ENCODE data around the gene PER1. TPM values are rescaled to one million over a fixed set of nuclear protein-coding genes. Genes with fewer than 3 reads are reported as not detected.
A peak's percentile ranks its signal among the peaks of the same experiment; 100 is the strongest.

Gene PER1
- total and polyA plus RNA-seq, 2 of the 13 experiments (the other 11 are each of a cell fraction or from before 2014, with no cell fraction given), result 2.6 to 3.6 TPM

DNA sequence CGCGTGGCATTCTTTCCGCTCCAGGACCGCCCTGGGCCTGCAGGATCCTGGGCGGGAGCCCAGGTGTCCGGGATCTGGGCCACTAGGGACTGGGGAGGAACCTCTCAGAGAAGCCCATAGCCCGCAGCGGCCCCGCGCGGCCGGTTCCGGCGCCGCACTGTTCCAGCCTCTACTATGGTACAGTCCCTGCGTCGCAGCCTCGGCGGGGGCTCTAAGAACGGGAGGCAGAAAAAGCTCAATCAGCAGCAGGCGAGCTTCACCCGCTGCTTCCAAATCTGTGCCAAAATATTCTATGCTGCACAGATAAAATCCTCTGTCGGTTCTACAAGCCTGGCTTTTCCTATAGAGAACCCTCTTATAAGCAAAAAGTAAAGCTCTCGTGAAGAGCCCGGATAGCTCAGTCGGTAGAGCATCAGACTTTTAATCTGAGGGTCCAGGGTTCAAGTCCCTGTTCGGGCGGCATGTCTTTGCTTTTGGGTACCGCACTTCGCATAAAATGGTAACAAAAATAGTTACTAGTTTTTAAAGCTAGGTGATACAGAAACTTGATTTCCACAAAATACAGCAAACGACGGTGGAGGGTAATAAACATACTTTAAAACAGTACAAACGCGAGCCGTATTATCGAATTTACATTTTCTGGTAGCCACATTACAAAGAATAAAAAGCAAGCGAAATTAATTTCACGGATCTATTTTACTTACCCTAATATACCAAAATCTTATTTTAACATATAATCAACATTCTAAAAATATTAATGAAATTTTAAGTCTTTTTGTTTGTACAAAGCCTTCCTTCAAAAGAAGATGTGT lies 33.2 kb downstream of the PER1 start (continued):
- TF ChIP-seq, protein P1, sequence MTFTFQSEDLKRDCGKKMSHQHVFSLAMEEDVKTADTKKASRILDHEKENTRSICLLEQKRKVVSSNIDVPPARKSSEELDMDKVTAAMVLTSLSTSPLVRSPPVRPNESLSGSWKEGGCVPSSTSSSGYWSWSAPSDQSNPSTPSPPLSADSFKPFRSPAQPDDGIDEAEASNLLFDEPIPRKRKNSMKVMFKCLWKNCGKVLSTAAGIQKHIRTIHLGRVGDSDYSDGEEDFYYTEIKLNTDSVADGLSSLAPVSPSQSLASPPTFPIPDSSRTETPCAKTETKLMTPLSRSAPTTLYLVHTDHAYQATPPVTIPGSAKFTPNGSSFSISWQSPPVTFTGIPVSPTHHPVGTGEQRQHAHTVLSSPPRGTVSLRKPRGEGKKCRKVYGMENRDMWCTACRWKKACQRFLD (CRISPR knock-in tag; IDR thresholded peaks at IDR 0.05; ENCODE audit: borderline replicate concordance), result 0 out of 2 replicates have a peak, but pooled peaks have one; percentile 51
- TF ChIP-seq SOX5 (CRISPR knock-in tag; IDR thresholded peaks at IDR 0.05; ENCODE audit: borderline replicate concordance) (no peak), ATM (IDR thresholded peaks at IDR 0.05; ENCODE audit: borderline replicate concordance) (no peak), ZNF546 (CRISPR knock-in tag; conservative IDR thresholded peaks at IDR 0.05) (no peak), HOXA3 (CRISPR knock-in tag; IDR thresholded peaks at IDR 0.05) (no peak; the same call in 1 of the 2 replicates), NFIB (CRISPR knock-in tag; IDR thresholded peaks at IDR 0.05; ENCODE audit: borderline replicate concordance) (no peak), ZNF441 (CRISPR knock-in tag; IDR thresholded peaks at IDR 0.05; ENCODE audit: borderline replicate concordance) (no peak), ISX (CRISPR knock-in tag; conservative IDR thresholded peaks at IDR 0.05) (no peak)
- TF ChIP-seq, protein P2, sequence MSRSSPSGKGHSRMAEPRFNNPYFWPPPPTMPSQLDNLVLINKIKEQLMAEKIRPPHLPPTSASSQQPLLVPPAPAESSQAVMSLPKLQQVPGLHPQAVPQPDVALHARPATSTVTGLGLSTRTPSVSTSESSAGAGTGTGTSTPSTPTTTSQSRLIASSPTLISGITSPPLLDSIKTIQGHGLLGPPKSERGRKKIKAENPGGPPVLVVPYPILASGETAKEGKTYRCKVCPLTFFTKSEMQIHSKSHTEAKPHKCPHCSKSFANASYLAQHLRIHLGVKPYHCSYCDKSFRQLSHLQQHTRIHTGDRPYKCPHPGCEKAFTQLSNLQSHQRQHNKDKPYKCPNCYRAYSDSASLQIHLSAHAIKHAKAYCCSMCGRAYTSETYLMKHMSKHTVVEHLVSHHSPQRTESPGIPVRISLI (CRISPR knock-in tag; IDR thresholded peaks at IDR 0.05; ENCODE audit: borderline replicate concordance), result no peak
- TF ChIP-seq, protein P3, sequence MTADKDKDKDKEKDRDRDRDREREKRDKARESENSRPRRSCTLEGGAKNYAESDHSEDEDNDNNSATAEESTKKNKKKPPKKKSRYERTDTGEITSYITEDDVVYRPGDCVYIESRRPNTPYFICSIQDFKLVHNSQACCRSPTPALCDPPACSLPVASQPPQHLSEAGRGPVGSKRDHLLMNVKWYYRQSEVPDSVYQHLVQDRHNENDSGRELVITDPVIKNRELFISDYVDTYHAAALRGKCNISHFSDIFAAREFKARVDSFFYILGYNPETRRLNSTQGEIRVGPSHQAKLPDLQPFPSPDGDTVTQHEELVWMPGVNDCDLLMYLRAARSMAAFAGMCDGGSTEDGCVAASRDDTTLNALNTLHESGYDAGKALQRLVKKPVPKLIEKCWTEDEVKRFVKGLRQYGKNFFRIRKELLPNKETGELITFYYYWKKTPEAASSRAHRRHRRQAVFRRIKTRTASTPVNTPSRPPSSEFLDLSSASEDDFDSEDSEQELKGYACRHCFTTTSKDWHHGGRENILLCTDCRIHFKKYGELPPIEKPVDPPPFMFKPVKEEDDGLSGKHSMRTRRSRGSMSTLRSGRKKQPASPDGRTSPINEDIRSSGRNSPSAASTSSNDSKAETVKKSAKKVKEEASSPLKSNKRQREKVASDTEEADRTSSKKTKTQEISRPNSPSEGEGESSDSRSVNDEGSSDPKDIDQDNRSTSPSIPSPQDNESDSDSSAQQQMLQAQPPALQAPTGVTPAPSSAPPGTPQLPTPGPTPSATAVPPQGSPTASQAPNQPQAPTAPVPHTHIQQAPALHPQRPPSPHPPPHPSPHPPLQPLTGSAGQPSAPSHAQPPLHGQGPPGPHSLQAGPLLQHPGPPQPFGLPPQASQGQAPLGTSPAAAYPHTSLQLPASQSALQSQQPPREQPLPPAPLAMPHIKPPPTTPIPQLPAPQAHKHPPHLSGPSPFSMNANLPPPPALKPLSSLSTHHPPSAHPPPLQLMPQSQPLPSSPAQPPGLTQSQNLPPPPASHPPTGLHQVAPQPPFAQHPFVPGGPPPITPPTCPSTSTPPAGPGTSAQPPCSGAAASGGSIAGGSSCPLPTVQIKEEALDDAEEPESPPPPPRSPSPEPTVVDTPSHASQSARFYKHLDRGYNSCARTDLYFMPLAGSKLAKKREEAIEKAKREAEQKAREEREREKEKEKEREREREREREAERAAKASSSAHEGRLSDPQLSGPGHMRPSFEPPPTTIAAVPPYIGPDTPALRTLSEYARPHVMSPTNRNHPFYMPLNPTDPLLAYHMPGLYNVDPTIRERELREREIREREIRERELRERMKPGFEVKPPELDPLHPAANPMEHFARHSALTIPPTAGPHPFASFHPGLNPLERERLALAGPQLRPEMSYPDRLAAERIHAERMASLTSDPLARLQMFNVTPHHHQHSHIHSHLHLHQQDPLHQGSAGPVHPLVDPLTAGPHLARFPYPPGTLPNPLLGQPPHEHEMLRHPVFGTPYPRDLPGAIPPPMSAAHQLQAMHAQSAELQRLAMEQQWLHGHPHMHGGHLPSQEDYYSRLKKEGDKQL (CRISPR knock-in tag; IDR thresholded peaks at IDR 0.05; ENCODE audit: low read depth), result no peak
- TF ChIP-seq, protein P4, sequence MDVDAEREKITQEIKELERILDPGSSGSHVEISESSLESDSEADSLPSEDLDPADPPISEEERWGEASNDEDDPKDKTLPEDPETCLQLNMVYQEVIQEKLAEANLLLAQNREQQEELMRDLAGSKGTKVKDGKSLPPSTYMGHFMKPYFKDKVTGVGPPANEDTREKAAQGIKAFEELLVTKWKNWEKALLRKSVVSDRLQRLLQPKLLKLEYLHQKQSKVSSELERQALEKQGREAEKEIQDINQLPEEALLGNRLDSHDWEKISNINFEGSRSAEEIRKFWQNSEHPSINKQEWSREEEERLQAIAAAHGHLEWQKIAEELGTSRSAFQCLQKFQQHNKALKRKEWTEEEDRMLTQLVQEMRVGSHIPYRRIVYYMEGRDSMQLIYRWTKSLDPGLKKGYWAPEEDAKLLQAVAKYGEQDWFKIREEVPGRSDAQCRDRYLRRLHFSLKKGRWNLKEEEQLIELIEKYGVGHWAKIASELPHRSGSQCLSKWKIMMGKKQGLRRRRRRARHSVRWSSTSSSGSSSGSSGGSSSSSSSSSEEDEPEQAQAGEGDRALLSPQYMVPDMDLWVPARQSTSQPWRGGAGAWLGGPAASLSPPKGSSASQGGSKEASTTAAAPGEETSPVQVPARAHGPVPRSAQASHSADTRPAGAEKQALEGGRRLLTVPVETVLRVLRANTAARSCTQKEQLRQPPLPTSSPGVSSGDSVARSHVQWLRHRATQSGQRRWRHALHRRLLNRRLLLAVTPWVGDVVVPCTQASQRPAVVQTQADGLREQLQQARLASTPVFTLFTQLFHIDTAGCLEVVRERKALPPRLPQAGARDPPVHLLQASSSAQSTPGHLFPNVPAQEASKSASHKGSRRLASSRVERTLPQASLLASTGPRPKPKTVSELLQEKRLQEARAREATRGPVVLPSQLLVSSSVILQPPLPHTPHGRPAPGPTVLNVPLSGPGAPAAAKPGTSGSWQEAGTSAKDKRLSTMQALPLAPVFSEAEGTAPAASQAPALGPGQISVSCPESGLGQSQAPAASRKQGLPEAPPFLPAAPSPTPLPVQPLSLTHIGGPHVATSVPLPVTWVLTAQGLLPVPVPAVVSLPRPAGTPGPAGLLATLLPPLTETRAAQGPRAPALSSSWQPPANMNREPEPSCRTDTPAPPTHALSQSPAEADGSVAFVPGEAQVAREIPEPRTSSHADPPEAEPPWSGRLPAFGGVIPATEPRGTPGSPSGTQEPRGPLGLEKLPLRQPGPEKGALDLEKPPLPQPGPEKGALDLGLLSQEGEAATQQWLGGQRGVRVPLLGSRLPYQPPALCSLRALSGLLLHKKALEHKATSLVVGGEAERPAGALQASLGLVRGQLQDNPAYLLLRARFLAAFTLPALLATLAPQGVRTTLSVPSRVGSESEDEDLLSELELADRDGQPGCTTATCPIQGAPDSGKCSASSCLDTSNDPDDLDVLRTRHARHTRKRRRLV (CRISPR knock-in tag; IDR thresholded peaks at IDR 0.05), result no peak
- TF ChIP-seq, protein P5, sequence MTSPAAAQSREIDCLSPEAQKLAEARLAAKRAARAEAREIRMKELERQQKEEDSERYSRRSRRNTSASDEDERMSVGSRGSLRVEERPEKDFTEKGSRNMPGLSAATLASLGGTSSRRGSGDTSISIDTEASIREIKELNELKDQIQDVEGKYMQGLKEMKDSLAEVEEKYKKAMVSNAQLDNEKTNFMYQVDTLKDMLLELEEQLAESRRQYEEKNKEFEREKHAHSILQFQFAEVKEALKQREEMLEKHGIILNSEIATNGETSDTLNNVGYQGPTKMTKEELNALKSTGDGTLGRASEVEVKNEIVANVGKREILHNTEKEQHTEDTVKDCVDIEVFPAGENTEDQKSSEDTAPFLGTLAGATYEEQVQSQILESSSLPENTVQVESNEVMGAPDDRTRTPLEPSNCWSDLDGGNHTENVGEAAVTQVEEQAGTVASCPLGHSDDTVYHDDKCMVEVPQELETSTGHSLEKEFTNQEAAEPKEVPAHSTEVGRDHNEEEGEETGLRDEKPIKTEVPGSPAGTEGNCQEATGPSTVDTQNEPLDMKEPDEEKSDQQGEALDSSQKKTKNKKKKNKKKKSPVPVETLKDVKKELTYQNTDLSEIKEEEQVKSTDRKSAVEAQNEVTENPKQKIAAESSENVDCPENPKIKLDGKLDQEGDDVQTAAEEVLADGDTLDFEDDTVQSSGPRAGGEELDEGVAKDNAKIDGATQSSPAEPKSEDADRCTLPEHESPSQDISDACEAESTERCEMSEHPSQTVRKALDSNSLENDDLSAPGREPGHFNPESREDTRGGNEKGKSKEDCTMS (CRISPR knock-in tag; conservative IDR thresholded peaks at IDR 0.05), result no peak

Data from HepG2 (cell line).